Thoracic aorta (tissue), 2 donors: ENCODE results near the gene HSPA12A. TPM values are rescaled to one million over a fixed set of nuclear protein-coding genes. Genes with fewer than 3 reads are reported as not detected.

ENCODE experiments used
- ATAC-seq: fragments of 150-250 bp; one replicate; pipeline ENCODE4 v1.8.0; 2017; ENCODE audit warnings: low read depth; ENCODE audit not compliant: insufficient number of reproducible peaks, low FRiP score
- DNase-seq: peaks from one replicate; pipeline ENCODE4 v3.0.0-alpha.2; 2020; ENCODE audit warnings: low spot score
- H3K27ac ChIP-seq, 2 donors: fragments of 200-600 bp; sonication (generic); 1 replicate in 1 of 2; 2 replicates in 1 of 2; pipeline ENCODE4 v1.5.1; 2016; ENCODE audit warnings: mild to moderate bottlenecking in 2 of 2, moderate library complexity in 2 of 2
- H3K27me3 ChIP-seq: fragments of 200-600 bp; sonication (generic); replicated peaks from 2 replicates; pipeline ENCODE4 v1.6.0; 2016; ENCODE audit warnings: mild to moderate bottlenecking; ENCODE audit not compliant: insufficient read depth
- H3K36me3 ChIP-seq: fragments of 200-600 bp; sonication (generic); one replicate; pipeline ENCODE4 v1.5.1; 2016
- H3K4me1 ChIP-seq, 2 donors: fragments of 200-600 bp; sonication (generic); 1 replicate in 1 of 2; 2 replicates in 1 of 2; pipeline versions ENCODE4 v1.5.1 to v1.6.0; 2016; ENCODE audit warnings: low read depth in 2 of 2, mild to moderate bottlenecking in 1 of 2; ENCODE audit not compliant: control insufficient read depth in 1 of 2
- H3K4me3 ChIP-seq: fragments of 200-600 bp; sonication (generic); 2 replicates; pipeline ENCODE4 v1.5.1; 2016; ENCODE audit warnings: mild to moderate bottlenecking
- H3K9me3 ChIP-seq: fragments of 200-600 bp; sonication (generic); 2 replicates; pipeline ENCODE4 v1.5.1; 2016
- total RNA-seq, 2 donors: library from RNA; depleted of rRNA; stranded (reverse); fragments of >200 nt; gene quantifications; one replicate each; pipeline versions ENCODE4 v1.1.0 to v1.2.3, GENCODE V29; 2016
- TF ChIP-seq, protein P1 (sequence below): fragments of 200-600 bp; sonication (generic); IDR thresholded peaks from one replicate; pipeline ENCODE4 v1.5.1; 2019; ENCODE audit warnings: antibody characterized with exemption

The HSPA12A gene
- total RNA-seq, 2 donors from 2014 or later: 10.2 to 13.6 TPM

DNA sequence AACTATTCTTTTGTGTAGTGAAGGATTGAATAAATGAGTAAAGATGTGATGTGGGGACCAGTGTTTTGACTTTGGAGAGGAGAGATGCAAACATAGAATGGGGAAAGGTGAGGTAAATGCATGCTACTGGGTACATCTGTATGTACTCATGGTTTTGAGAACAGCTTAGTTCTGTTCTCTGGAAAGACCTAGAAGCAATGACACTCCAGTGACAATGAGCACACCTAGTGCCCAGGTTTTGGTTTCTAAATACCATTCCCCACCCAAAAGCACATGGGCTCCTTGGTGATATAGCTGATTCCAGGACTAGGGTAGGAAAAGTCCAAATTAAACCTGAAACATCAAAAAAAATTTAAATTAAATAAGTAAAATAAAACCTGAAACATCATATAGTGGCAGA lies 22.6 kb upstream of the HSPA12A start:
- ATAC-seq (no peak), DNase-seq (no peak)
- TF ChIP-seq, protein P1, sequence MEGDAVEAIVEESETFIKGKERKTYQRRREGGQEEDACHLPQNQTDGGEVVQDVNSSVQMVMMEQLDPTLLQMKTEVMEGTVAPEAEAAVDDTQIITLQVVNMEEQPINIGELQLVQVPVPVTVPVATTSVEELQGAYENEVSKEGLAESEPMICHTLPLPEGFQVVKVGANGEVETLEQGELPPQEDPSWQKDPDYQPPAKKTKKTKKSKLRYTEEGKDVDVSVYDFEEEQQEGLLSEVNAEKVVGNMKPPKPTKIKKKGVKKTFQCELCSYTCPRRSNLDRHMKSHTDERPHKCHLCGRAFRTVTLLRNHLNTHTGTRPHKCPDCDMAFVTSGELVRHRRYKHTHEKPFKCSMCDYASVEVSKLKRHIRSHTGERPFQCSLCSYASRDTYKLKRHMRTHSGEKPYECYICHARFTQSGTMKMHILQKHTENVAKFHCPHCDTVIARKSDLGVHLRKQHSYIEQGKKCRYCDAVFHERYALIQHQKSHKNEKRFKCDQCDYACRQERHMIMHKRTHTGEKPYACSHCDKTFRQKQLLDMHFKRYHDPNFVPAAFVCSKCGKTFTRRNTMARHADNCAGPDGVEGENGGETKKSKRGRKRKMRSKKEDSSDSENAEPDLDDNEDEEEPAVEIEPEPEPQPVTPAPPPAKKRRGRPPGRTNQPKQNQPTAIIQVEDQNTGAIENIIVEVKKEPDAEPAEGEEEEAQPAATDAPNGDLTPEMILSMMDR: no peak
- no peaks in the 10 kb centered on the region for H3K27me3 ChIP-seq
- H3K4me1 ChIP-seq: no peaks in the 10 kb centered on the region
- H3K36me3 ChIP-seq: no peaks in the 10 kb centered on the region
- no peak overlapping the region for H3K27ac ChIP-seq
- no peaks in the 10 kb centered on the region for H3K9me3 ChIP-seq
- no peak overlapping the region for H3K4me3 ChIP-seq

DNA sequence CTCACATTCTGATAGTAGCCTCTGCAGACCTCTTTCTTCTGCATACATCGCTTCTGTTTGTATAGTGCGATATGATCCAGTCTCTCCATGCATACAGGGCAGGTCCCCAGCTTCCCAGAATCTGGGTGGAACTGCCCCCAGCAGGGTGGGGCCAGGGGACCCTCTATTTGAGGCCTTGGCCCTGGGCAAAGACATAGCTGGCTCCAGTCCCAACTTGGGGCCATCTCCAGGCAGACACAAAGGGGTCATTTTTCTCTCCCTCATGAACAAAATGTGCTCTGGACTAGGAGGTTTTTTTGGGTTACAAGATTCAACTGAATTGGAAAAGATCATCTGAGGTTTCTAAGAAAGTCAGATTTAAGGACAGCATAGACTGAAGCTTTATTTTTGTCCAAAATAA lies 21.1 kb upstream of the HSPA12A start:
- DNase-seq: no peak
- Histone ChIP-seq H3K27me3 (no peaks in the 10 kb centered on the region), H3K4me3 (no peak overlapping the region), H3K9me3 (no peaks in the 10 kb centered on the region), H3K36me3 (no peaks in the 10 kb centered on the region), H3K27ac (no peak overlapping the region), H3K4me1 (no peaks in the 10 kb centered on the region)
- ATAC-seq: no peak
- TF ChIP-seq, protein P1: no peak

DNA sequence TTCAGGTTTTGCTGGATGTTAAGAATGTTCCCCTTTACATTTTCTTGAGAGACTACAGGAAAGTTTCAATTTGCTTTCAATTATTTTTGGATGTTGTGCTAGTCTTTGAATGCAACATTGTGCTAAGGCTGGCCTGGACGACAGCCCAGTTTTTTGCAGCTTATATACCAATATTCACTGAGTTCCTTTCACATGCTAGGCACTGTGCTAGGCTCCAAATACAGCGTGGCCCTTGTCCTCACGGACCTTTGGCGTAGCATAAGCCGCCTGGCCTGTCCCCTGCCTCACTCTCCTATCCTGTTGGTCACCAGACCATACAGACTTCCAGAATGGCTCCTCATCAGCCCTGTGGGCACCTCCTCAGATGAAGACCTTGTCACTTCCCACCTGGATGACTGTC lies 19.5 kb upstream of the HSPA12A start:
- no peak for DNase-seq
- Histone ChIP-seq H3K27ac (no peak overlapping the region), H3K27me3 (no peaks in the 10 kb centered on the region), H3K4me3 (no peak overlapping the region), H3K36me3 (no peaks in the 10 kb centered on the region), H3K4me1 (peaks cover 0 to 2% of the 10 kb centered on the region in 2 donors), H3K9me3 (no peaks in the 10 kb centered on the region)
- TF ChIP-seq, protein P1: no peak
- ATAC-seq: no peak

DNA sequence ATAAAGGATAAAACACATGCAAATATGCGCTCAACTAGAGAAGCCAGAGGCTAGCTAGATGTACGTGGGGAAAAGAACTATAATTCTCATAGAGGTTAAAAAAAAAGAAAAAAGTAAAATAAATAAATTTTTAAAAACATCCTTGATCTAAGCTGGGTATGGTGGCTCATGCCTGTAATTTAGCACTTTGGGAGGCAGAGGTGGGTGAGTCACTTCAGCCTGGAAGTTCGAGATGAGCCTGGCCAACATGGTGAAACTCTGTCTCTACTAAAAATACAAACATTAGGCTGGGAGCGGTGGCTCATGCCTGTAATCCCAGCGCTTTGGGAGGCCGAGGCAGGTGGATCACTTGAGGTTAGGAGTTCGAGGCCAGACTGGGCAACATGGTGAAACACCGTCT lies 18.6 kb upstream of the HSPA12A start:
- no peaks in the 10 kb centered on the region for H3K36me3 ChIP-seq
- ATAC-seq (no peak), DNase-seq (no peak)
- H3K27ac ChIP-seq: no peak overlapping the region
- no peak overlapping the region for H3K4me3 ChIP-seq
- peaks cover 0 to 10% of the 10 kb centered on the region in 2 donors for H3K4me1 ChIP-seq
- no peaks in the 10 kb centered on the region for H3K27me3 ChIP-seq
- TF ChIP-seq, protein P1: no peak
- no peaks in the 10 kb centered on the region for H3K9me3 ChIP-seq

DNA sequence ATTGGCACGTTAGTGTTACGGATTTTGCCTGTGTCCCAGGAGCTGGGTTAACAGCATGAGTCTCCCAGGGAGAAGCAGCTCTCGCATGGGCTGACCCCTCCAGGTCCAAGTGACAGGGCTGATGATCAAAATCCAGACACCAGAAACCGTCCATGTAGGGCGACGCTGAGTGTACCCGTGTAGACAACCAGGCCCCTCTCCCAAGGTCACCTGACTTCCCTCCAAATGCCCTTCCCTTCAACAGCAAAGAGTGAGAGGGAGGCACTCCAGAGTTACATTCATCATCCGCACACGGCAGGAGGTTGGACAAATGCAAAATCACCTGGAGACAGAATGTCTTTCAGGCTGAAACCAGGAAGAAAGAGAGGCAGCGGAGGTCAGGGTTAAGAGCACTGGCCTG lies 14.9 kb upstream of the HSPA12A start:
- ATAC-seq (no peak), DNase-seq (no peak)
- Histone ChIP-seq H3K27ac (peak overlapping the region in 1 of 2 donors; percentile 68), H3K4me3 (no peak overlapping the region), H3K4me1 (peaks cover 6 to 31% of the 10 kb centered on the region in 2 donors), H3K27me3 (no peaks in the 10 kb centered on the region), H3K9me3 (no peaks in the 10 kb centered on the region), H3K36me3 (no peaks in the 10 kb centered on the region)
- TF ChIP-seq, protein P1: no peak
